Measurements from ENCODE around the gene KSR2. TPM values are rescaled to one million over a fixed set of nuclear protein-coding genes. Genes with fewer than 3 reads are reported as not detected.

KSR2 gene
- under 1 TPM in 3 of 4 donors, not detected in 1; under 0.01 to 0.08 (median under 0.01) TPM for total RNA-seq

DNA sequence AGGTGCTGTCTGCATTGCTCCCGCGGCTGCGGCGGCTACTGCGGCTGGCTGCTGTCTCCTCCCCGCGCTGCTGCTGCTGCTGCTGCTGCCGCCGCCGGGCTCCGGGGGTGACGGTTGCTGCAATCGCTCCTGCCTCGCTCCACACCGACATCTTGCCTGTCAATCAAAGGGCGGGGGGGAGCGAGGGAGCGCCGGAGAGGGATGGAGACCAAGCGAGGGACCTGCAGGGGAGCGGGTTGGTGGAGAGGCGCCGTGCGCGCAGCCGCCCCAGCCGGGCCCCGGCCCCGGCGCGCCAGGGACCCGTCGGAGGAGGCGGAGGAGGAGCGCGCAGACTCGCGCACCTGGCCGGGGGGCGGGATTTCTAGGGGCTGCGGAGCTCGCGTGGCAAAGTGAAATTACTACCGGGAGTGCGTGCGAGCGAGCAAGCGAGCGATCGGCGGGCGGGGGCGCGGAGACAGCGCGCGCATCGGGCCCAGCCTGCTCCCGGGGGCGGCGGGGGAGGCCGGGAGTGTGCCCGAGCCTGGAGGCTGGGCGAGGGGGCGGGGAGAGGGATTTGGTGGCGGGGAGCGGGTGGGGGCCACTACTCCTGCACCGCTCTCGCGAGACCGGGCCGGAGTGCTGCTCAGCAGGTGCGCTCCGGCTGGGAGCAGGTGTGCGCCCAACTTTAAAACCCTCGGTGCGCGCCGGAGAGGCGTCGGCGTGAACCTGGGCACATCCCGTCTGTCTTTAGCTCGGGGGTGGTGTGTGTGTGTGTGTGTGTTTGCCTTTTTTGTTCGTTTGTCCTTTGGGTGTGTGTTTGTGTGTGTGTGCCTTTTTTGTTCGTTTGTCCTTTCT, at the start of gene KSR2:
KSR2 (minus strand) TSS at position 165 of the 834 bp plus-strand sequence. CDS start 735 bp downstream, outside the sequence.
- Histone ChIP-seq H3K4me3 (peak within 1 kb of the TSS in 1 of 2 donors; percentile 38), H3K9me3 (peaks cover 0 to 31% (median 0%) of the 10 kb centered on the region in 3 donors), H3K27me3 (peaks cover 76% of the 10 kb centered on the region), H3K36me3 (no peaks in the 10 kb centered on the region), H3K27ac (no peak within 1 kb of the TSS), H3K4me1 (peaks cover 0 to 10% (median 0%) of the 10 kb centered on the region in 3 donors)
- WGBS, 2 donors (ENCODE audit: low coverage in 1 of 2) = 0 to 2% methylated on average over 1 to 11 of the region's 86 CpGs
- no peak for ATAC-seq
- TF ChIP-seq POLR2AphosphoS5 (IDR thresholded peaks at IDR 0.05) = no peak
- no peak for TF ChIP-seq POLR2A (IDR thresholded peaks at IDR 0.05)

DNA sequence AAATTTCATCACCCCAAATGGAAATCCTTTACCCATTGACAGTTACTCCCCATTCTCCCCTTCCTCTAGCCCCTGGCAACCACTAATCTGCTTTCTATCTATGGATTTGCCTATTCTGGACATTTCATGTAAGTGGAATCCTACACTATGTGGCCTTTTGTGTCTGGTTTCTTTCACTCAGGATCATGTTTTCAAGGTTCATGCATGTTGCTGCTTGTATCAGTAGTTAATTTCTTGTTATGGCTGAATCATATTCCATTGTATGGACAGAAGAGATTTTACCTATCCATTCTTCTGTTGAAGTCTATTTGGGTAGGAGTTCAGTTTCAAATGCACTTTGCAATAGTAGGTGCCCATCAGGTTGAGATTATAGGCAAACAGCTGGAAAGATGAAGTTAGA, 49.1 kb upstream of the KSR2 start:
- TF ChIP-seq EP300 (IDR thresholded peaks at IDR 0.05) (no peak), POLR2AphosphoS5 (IDR thresholded peaks at IDR 0.05) (no peak), POLR2A (IDR thresholded peaks at IDR 0.05) (no peak)
- TF ChIP-seq, protein P1, sequence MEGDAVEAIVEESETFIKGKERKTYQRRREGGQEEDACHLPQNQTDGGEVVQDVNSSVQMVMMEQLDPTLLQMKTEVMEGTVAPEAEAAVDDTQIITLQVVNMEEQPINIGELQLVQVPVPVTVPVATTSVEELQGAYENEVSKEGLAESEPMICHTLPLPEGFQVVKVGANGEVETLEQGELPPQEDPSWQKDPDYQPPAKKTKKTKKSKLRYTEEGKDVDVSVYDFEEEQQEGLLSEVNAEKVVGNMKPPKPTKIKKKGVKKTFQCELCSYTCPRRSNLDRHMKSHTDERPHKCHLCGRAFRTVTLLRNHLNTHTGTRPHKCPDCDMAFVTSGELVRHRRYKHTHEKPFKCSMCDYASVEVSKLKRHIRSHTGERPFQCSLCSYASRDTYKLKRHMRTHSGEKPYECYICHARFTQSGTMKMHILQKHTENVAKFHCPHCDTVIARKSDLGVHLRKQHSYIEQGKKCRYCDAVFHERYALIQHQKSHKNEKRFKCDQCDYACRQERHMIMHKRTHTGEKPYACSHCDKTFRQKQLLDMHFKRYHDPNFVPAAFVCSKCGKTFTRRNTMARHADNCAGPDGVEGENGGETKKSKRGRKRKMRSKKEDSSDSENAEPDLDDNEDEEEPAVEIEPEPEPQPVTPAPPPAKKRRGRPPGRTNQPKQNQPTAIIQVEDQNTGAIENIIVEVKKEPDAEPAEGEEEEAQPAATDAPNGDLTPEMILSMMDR (IDR thresholded peaks at IDR 0.05) = no peak
- H3K36me3 ChIP-seq = peaks cover 0 to 43% of the 10 kb centered on the region in 2 donors
- H3K27ac ChIP-seq = no peak overlapping the region
- H3K27me3 ChIP-seq = no peaks in the 10 kb centered on the region
- H3K4me3 ChIP-seq = no peak overlapping the region
- H3K9me3 ChIP-seq = no peaks in the 10 kb centered on the region
- no peak for ATAC-seq
- peaks cover 0 to 24% (median 6%) of the 10 kb centered on the region in 3 donors for H3K4me1 ChIP-seq

DNA sequence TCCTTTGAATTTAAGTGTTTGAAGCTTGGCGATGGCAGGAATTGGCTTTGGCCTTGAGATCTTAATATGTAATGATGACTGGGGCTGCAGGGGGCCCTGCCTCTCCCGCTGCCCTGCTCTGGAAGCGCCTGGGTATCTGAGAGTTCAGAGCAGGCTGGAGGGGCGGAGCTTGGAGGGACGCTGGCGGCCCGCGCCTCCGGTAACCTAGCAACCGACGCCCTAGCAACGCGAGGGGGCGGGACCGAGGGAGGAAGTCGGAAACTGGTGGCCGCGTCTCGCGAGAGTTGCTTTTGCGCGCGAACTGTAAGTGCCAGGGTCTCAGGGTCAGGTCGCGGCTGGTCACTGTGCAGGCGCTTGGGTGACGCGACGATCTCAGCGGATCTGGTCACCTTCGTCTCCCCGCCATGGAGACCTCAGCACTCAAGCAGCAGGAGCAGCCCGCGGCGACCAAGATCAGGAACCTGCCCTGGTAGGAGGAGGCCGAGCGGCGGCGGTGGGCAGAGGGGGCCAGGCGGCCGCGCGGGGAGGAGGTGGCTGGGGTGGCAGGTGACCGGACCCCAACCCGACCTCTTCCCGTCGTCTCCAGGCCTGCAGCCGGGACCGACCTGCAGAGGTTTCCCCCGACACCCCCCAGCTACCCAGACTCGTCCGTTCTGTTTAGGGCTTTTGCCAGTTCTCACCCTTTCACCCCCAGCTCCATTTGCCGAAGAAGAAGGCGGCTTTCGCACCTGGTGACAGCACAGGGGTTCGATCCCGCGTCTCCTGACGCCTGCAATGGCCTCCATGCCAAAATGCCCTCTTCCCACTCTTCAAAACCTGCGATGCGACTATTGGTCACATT, 47.9 kb upstream of the KSR2 start, which contains the start of gene RFC5:
RFC5 (plus strand) TSS at position 280 of the 841 bp plus-strand sequence; CDS start at position 405, 125 bp downstream.
- H3K27ac ChIP-seq = peak within 1 kb of the TSS in 3 of 4 donors; percentile 48 to 72 (median 64)
- H3K4me1 ChIP-seq = peaks cover 0 to 24% (median 6%) of the 10 kb centered on the region in 3 donors
- H3K36me3 ChIP-seq = peaks cover 0 to 30% of the 10 kb centered on the region in 2 donors
- H3K27me3 ChIP-seq = no peaks in the 10 kb centered on the region
- H3K4me3 ChIP-seq = peak within 1 kb of the TSS; percentile 82 to 96
- TF ChIP-seq EP300 (IDR thresholded peaks at IDR 0.05) (no peak), POLR2AphosphoS5 (IDR thresholded peaks at IDR 0.05) (no peak), POLR2A (IDR thresholded peaks at IDR 0.05) (no peak)
- TF ChIP-seq, protein P1 (IDR thresholded peaks at IDR 0.05) = no peak
- WGBS, 2 donors (ENCODE audit: low coverage in 1 of 2) = 0 to 10% methylated on average over 2 of the region's 61 CpGs
- H3K9me3 ChIP-seq = no peaks in the 10 kb centered on the region
- ATAC-seq = peak; percentile 99

DNA sequence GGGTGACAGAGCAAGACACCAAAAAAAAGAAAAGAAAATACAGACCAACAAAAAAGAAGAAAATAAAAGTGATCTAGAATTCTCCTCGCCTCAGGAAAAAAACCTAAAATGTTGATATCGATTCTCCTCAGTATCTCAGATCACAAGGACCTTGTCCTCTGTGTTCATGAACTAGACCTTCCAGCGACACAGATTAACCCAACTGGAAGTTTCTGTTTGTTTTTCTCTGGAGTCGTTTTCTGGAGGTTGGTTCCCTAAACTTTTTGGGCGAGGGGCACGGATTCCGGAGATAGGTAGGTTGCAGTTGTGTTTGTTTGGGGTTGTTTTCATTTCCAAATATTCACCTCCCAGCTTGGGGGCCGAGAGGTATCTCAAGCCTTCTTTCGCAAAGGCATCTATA, 47.2 kb upstream of the KSR2 start:
- Histone ChIP-seq H3K36me3 (peaks cover 0 to 23% of the 10 kb centered on the region in 2 donors), H3K4me3 (peak overlapping the region; percentile 82 to 96), H3K4me1 (peaks cover 0 to 24% (median 6%) of the 10 kb centered on the region in 3 donors), H3K27ac (no peak overlapping the region), H3K27me3 (no peaks in the 10 kb centered on the region), H3K9me3 (no peaks in the 10 kb centered on the region)
- WGBS, 2 donors (ENCODE audit: low coverage in 1 of 2) = 23 to 27% methylated on average over 5 to 9 of the region's 9 CpGs
- ATAC-seq = no peak
- no peak for TF ChIP-seq POLR2AphosphoS5 (IDR thresholded peaks at IDR 0.05)
- TF ChIP-seq EP300 (IDR thresholded peaks at IDR 0.05) = no peak
- TF ChIP-seq POLR2A (IDR thresholded peaks at IDR 0.05) = no peak
- TF ChIP-seq, protein P1 (IDR thresholded peaks at IDR 0.05) = no peak

DNA sequence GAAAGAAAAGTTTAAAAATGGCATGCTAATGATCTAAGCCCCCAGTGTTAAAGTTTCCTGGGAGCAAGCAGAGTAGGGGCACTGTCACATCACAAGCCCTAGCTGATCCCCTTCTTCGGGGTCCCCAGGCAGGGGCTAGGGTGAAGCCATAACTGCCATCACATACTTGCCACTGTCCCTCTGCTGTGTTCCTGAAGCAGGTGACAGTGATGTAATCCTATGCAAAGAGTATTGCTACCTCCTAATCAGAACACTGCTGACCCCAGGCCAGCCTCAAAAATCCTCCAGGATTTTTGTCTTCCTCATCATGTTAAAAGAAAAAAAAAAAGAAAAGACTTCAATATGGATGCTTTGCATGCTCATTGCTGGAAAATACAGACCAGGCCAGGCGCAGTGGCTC, 46.5 kb upstream of the KSR2 start:
- Histone ChIP-seq H3K27me3 (no peaks in the 10 kb centered on the region), H3K36me3 (peaks cover 0 to 17% of the 10 kb centered on the region in 2 donors), H3K4me1 (peaks cover 0 to 24% (median 6%) of the 10 kb centered on the region in 3 donors), H3K4me3 (no peak overlapping the region), H3K9me3 (no peaks in the 10 kb centered on the region), H3K27ac (no peak overlapping the region)
- no peak for ATAC-seq
- 86 to 94% methylated on average over 1 to 2 of the region's 2 CpGs for WGBS, 2 donors (ENCODE audit: low coverage in 1 of 2)
- TF ChIP-seq POLR2A (IDR thresholded peaks at IDR 0.05) (no peak), POLR2AphosphoS5 (IDR thresholded peaks at IDR 0.05) (no peak), EP300 (IDR thresholded peaks at IDR 0.05) (no peak)
- TF ChIP-seq, protein P1 (IDR thresholded peaks at IDR 0.05) = no peak
